Spinal cord (tissue), 10 donors: Measurements from ENCODE around the gene TBX1. TPM values are rescaled to one million over a fixed set of nuclear protein-coding genes. Genes with fewer than 3 reads are reported as not detected.

Experiments used
- DNase-seq, 6 donors: peaks; one replicate each; pipeline versions ENCODE4 v3.0.0 to v3.0.0-alpha.2; 2013 to 2015; ENCODE audit warnings: low spot score in 6 of 6, low read depth in 4 of 6
- H3K27ac ChIP-seq: one replicate; pipeline ENCODE4 v1.5.1; 2013; ENCODE audit warnings: low read depth, low read length, control low read depth
- H3K27me3 ChIP-seq: one replicate; pipeline ENCODE4 v1.6.1; 2013; ENCODE audit warnings: low read length; ENCODE audit not compliant: control insufficient read depth, insufficient read depth
- H3K36me3 ChIP-seq: one replicate; pipeline ENCODE4 v1.6.1; 2013; ENCODE audit warnings: low read length; ENCODE audit not compliant: control insufficient read depth, insufficient read depth
- H3K4me1 ChIP-seq: one replicate; pipeline ENCODE4 v1.6.1; 2013; ENCODE audit warnings: low read length; ENCODE audit not compliant: control insufficient read depth, insufficient read depth
- H3K4me3 ChIP-seq: one replicate; pipeline ENCODE4 v1.5.1; 2013; ENCODE audit warnings: low read depth, low read length, control low read depth
- H3K9me3 ChIP-seq: one replicate; pipeline ENCODE4 v1.6.1; 2013; ENCODE audit warnings: low read length; ENCODE audit not compliant: control insufficient read depth, insufficient read depth
- WGBS: methylation state at CpG from one replicate; pipeline ENCODE4 v1.1.5; 2013; ENCODE audit warnings: missing lambda C conversion rate; ENCODE audit not compliant: insufficient coverage; 5-methylcytosine and 5-hydroxymethylcytosine counted together
- polyA plus RNA-seq, 2 donors: library from polyadenylated mRNA; unstranded; fragments of 120-200 nt; gene quantifications; one replicate each; pipeline ENCODE4 v1.2.1, GENCODE V29; 2013; ENCODE audit not compliant: insufficient read length in 2 of 2
- total RNA-seq, 2 donors: library from RNA; depleted of rRNA in 1 of 2; stranded (reverse); fragments of 120-200 nt in 1 of 2; fragments of >200 nt in 1 of 2; gene quantifications; one replicate each; pipeline versions ENCODE4 v1.2.3 to v1.2.4, GENCODE V29; 2013 to 2014
- donor health status: healthy.

Gene TBX1
- total and polyA plus RNA-seq, 4 donors = 0.35 to 1.3 (median 0.63) TPM; not detected in 1

GRCh38 chr22:19744350-19745006 lies 16.1 kb upstream of the TBX1 start:
- no peak overlapping the region for H3K27ac ChIP-seq
- no peak for DNase-seq
- H3K27me3 ChIP-seq = no peaks in the 10 kb centered on the region
- H3K4me1 ChIP-seq = peaks cover 22% of the 10 kb centered on the region
- no peaks in the 10 kb centered on the region for H3K9me3 ChIP-seq
- peaks cover 3% of the 10 kb centered on the region for H3K36me3 ChIP-seq
- 83% methylated on average over 13 of the region's 13 CpGs for WGBS
- no peak overlapping the region for H3K4me3 ChIP-seq

- H3K27me3 ChIP-seq = no peaks in the 10 kb centered on the region
- peaks cover 3% of the 10 kb centered on the region for H3K36me3 ChIP-seq
- no peaks in the 10 kb centered on the region for H3K9me3 ChIP-seq
- no peak overlapping the region for H3K4me3 ChIP-seq
- DNase-seq = no peak
- H3K4me1 ChIP-seq = peaks cover 22% of the 10 kb centered on the region
- WGBS = 62% methylated on average over 23 of the region's 24 CpGs
- no peak overlapping the region for H3K27ac ChIP-seq
Measured at GRCh38 chr22:19745155-19746101, 15.2 kb upstream of the TBX1 start.

GRCh38 chr22:19746726-19747125 lies 13.9 kb upstream of the TBX1 start:
- Histone ChIP-seq H3K4me1 (peaks cover 22% of the 10 kb centered on the region), H3K27ac (no peak overlapping the region)
- DNase-seq = no peak

GRCh38 chr22:19747551-19747950 lies 13.0 kb upstream of the TBX1 start:
- 57% methylated on average over 9 of the region's 12 CpGs for WGBS
- H3K27me3 ChIP-seq = peaks cover 10% of the 10 kb centered on the region
- H3K4me1 ChIP-seq = peaks cover 17% of the 10 kb centered on the region
- peaks cover 3% of the 10 kb centered on the region for H3K36me3 ChIP-seq
- no peak for DNase-seq
- H3K4me3 ChIP-seq = no peak overlapping the region
- H3K27ac ChIP-seq = no peak overlapping the region
- H3K9me3 ChIP-seq = no peaks in the 10 kb centered on the region

More at GRCh38 chr22:19746726-19747125, 13.9 kb upstream of the TBX1 start:
- 91% methylated on average over 13 of the region's 13 CpGs for WGBS
- H3K36me3 ChIP-seq = peaks cover 3% of the 10 kb centered on the region
- H3K4me3 ChIP-seq = no peak overlapping the region
- no peaks in the 10 kb centered on the region for H3K9me3 ChIP-seq
- peaks cover 4% of the 10 kb centered on the region for H3K27me3 ChIP-seq

- 64% methylated on average over 2 of the region's 4 CpGs for WGBS
- no peak for DNase-seq
- H3K4me1 ChIP-seq = peaks cover 12% of the 10 kb centered on the region
Measured at GRCh38 chr22:19748139-19748538, 12.4 kb upstream of the TBX1 start.

GRCh38 chr22:19748991-19749664 lies 11.4 kb upstream of the TBX1 start:
- Histone ChIP-seq H3K36me3 (peaks cover 3% of the 10 kb centered on the region), H3K27me3 (peaks cover 25% of the 10 kb centered on the region), H3K4me1 (peaks cover 12% of the 10 kb centered on the region), H3K27ac (no peak overlapping the region), H3K4me3 (no peak overlapping the region), H3K9me3 (no peaks in the 10 kb centered on the region)
- DNase-seq = no peak
- 59% methylated on average over 14 of the region's 15 CpGs for WGBS

More at GRCh38 chr22:19748139-19748538, 12.4 kb upstream of the TBX1 start:
- Histone ChIP-seq H3K36me3 (peaks cover 3% of the 10 kb centered on the region), H3K27ac (no peak overlapping the region), H3K4me3 (no peak overlapping the region), H3K27me3 (peaks cover 15% of the 10 kb centered on the region), H3K9me3 (no peaks in the 10 kb centered on the region)

- DNase-seq = no peak
- Histone ChIP-seq H3K9me3 (no peaks in the 10 kb centered on the region), H3K36me3 (peaks cover 3% of the 10 kb centered on the region), H3K4me1 (peaks cover 17% of the 10 kb centered on the region), H3K27ac (no peak overlapping the region), H3K4me3 (no peak overlapping the region), H3K27me3 (peaks cover 33% of the 10 kb centered on the region)
- WGBS = 81% methylated on average over 7 of the region's 12 CpGs
Measured at GRCh38 chr22:19749876-19750275, 10.7 kb upstream of the TBX1 start.

GRCh38 chr22:19750507-19751490 lies 9.8 kb upstream of the TBX1 start:
- 55% methylated on average over 24 of the region's 27 CpGs for WGBS
- peaks cover 42% of the 10 kb centered on the region for H3K27me3 ChIP-seq
- no peaks in the 10 kb centered on the region for H3K36me3 ChIP-seq
- H3K9me3 ChIP-seq = no peaks in the 10 kb centered on the region
- no peak overlapping the region for H3K27ac ChIP-seq
- DNase-seq = no peak
- H3K4me3 ChIP-seq = no peak overlapping the region
- peaks cover 19% of the 10 kb centered on the region for H3K4me1 ChIP-seq
